ENCODE results near the gene ADGRL3.
"Not testable (repeated sequence)": the region's sequence is repeated elsewhere in the genome, so short reads cannot be mapped to it uniquely, and the experiment has no call there.

ADGRL3 gene

DNA sequence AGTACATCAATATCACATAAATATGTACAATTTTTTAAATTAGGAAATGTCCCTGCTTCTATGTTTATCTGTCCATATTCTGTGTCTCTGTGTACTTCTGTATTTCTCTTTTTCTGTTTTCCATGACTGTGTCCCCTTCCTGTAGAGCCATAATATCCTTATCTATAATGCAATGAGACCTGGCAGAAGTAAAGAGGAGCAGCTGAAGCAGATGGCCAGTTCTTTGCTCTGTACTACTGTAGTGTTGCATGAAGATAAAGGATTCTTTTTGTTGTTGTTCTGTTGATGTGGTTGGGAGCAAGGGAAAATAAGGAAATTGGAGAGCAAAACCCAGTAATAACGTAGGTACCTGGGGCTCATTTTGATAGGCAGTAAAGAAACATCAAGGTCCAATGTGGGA lies 301.7 kb downstream of the ADGRL3 start:
- no peak overlapping the region for H3K27ac ChIP-seq
- no peak overlapping the region for H3K4me2 ChIP-seq
- no peaks in the 10 kb centered on the region for H4K20me1 ChIP-seq
- no peaks in the 10 kb centered on the region for H3K36me3 ChIP-seq
- no peaks in the 10 kb centered on the region for H3K9me3 ChIP-seq
- TF ChIP-seq Cebpa-rat (IDR thresholded peaks at IDR 0.05): no peak
- H3K4me3 ChIP-seq: no peak overlapping the region
- no peak overlapping the region for H3K9ac ChIP-seq
- H3K4me1 ChIP-seq: no peaks in the 10 kb centered on the region
- H3K27me3 ChIP-seq: no peaks in the 10 kb centered on the region

DNA sequence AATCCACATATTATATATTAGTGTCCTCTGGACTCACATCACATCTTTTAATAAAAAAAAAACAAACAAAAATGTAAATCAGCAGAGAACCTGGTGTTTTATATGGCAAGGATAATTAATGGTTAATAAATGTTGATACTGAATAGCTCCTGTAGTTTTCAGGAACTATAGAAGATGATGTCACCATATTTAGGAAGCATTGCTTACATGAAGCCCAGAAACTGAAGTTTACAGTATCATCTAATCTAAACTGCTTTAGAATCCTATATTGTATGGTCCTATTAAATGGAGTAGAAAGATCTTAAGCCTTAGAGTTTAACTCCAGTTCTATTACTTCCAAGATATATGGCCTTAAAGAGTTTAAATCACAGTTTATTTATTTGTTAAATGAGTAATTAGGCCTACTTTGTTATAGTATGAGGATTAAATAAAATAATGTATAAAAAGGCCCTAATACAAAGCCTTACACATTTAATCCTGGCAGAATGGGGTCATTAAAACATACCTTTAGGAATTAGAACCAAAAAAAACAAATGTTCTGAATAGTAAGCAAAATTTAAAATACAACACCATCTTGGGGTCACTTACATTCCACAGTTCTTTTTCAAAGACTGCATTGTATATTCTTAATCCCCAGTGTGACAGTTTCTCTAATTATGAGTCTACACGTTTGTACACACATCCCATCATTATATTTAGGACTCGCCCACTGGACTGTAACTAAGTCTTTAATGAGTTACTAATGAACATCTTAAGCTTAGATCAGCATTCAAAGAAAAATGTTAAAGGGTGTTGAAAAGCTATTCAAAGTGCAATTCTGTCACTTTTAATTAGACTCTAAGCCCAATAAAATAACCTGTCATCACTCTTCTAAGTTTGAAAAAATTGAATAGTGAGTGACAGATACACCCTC lies 305.9 kb downstream of the ADGRL3 start:
- Histone ChIP-seq H3K9me3 (no peaks in the 10 kb centered on the region), H4K20me1 (no peaks in the 10 kb centered on the region), H3K27me3 (no peaks in the 10 kb centered on the region), H3K4me1 (no peaks in the 10 kb centered on the region), H3K9ac (no peak overlapping the region), H3K27ac (no peak overlapping the region), H3K4me3 (no peak overlapping the region), H3K4me2 (no peak overlapping the region), H3K36me3 (no peaks in the 10 kb centered on the region)
- TF ChIP-seq Cebpa-rat (IDR thresholded peaks at IDR 0.05): no peak

DNA sequence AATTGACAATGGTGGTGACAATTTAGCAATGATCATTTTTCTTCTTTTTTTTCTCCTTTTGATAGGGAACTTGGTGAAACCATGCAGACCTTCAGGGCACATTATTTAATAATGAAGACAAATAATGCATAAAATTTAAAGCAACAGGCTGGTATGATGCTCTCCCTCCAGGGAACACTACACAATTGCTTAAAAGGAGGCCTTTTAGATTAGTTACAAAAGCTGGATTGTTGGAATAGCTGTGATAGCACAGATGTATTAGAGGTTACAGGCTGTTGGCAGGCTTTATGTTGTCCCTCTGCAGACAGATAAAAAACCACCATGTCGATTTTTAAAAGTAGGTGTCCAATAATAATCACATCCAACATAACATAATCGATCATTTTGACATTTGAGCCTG lies 307.0 kb downstream of the ADGRL3 start:
- Histone ChIP-seq H4K20me1 (no peaks in the 10 kb centered on the region), H3K9me3 (no peaks in the 10 kb centered on the region), H3K27ac (no peak overlapping the region), H3K27me3 (no peaks in the 10 kb centered on the region), H3K9ac (no peak overlapping the region), H3K4me1 (no peaks in the 10 kb centered on the region), H3K4me3 (no peak overlapping the region), H3K36me3 (no peaks in the 10 kb centered on the region), H3K4me2 (no peak overlapping the region)
- no peak for TF ChIP-seq Cebpa-rat (IDR thresholded peaks at IDR 0.05)

DNA sequence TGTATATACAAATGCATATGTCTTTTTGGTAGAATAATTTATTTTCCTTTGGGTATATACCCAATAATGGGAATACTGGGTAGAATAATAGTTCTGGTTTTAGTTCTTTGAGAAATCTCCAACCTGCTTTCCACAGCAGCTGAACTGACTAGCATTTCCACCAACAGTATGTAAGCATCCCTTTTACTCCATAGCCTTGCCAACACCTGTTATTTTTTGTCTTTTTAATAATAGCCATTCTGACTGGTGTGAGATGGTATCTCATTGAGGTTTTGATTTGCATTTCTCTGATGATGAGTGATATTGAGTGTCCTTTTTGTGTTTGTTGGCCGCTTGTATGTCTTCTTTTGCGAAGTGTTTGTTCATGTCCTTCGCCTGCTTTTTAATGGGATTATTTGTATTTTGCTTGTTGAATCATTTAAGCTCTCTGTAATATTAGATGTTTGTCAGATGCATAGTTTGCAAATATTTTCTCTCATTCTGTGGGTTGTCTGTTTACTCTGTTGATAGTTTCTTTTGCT lies 309.7 kb downstream of the ADGRL3 start:
- H3K9me3 ChIP-seq, H3K27me3 ChIP-seq, H3K4me1 ChIP-seq, H3K9ac ChIP-seq, H3K4me3 ChIP-seq, H3K36me3 ChIP-seq, H3K4me2 ChIP-seq, H3K27ac ChIP-seq, H4K20me1 ChIP-seq: not testable (repeated sequence)

DNA sequence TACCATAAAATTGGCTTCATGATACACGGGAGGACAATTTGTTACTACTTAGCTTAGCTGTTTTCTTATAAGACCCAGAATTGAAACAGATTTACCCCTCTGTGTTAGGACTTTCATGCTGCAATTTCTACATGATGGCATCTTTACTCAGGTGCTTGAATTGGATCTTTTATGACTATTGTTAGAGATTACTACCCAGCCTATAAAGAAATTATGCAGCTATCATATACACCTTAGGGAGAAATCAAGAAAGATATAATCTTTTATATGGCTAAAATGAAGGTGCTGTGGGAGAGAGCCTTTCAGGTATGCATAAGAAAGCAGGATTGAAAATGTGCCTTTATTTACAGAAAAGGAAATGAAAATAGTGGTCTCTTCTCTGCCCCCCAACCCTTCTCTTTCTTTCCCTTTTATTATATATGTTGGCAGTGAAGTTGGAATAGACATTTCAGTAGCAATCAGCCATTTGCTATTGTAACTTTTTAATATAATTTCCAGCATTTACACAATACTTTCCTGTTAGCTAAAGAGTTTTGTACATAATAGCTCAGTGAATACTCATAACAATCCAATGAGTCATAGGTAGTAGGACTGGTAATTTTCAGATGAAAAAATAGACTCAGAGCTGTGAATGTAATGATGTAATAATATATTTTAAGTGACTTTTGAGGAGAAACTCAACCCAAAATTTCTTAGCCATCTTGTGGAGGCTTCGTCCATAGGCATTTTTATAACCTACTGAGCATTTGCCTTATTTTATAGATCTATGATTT lies 311.8 kb downstream of the ADGRL3 start:
- Histone ChIP-seq H3K36me3 (no peaks in the 10 kb centered on the region), H3K9me3 (no peaks in the 10 kb centered on the region), H3K4me1 (no peaks in the 10 kb centered on the region), H3K4me2 (no peak overlapping the region), H3K27me3 (no peaks in the 10 kb centered on the region), H3K27ac (no peak overlapping the region), H3K4me3 (no peak overlapping the region), H4K20me1 (no peaks in the 10 kb centered on the region), H3K9ac (no peak overlapping the region)
- no peak for TF ChIP-seq Cebpa-rat (IDR thresholded peaks at IDR 0.05)

DNA sequence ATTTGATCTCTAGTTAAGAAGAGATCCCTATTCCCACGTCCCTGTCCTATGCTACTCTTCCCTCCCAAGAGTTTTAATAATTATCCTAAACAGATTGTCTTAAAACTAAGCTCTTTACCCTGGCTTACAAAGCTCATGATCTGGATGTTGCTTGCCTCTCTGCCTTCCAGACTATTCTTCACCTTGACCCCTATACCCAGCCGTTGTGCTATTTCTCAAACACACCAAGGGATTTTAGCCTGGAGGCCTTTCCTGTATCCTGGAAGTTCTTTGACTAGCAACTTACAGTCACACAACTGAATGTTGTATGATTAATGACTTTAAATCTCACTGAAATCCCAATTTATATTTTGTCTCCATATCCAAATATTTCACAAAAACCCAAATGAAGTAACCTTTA lies 314.9 kb downstream of the ADGRL3 start:
- H3K9me3 ChIP-seq: no peaks in the 10 kb centered on the region
- TF ChIP-seq Cebpa-rat (IDR thresholded peaks at IDR 0.05): no peak

DNA sequence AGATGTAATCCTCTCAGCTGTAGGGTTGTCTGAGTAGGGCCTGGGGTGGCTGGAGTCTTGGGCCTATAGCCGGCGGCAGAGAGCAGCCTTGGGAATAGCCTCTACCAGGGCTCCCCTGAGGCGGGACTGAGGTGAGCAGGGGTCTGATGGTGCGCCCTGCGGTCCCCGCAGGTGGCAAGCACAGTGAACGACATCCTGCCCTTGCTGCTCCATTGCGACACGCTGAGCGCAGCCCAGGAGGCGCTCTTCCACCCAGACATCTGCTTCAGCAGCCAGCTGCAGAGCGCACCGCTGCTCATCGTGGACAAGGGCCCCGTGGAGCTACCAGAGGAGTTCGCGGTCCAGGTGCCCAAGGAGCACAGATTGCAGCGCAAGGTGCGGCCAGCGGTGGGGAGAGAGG lies 317.0 kb downstream of the ADGRL3 start:
- Histone ChIP-seq H3K4me3 (no peak overlapping the region), H3K9ac (no peak overlapping the region), H3K27ac (no peak overlapping the region), H4K20me1 (no peaks in the 10 kb centered on the region), H3K27me3 (no peaks in the 10 kb centered on the region), H3K9me3 (no peaks in the 10 kb centered on the region), H3K4me2 (no peak overlapping the region), H3K4me1 (no peaks in the 10 kb centered on the region), H3K36me3 (no peaks in the 10 kb centered on the region)
- no peak for TF ChIP-seq Cebpa-rat (IDR thresholded peaks at IDR 0.05)

More for the DNA sequence above, 314.9 kb downstream of the ADGRL3 start:
- Histone ChIP-seq H4K20me1 (no peaks in the 10 kb centered on the region), H3K27me3 (no peaks in the 10 kb centered on the region), H3K4me3 (no peak overlapping the region), H3K36me3 (no peaks in the 10 kb centered on the region), H3K4me1 (no peaks in the 10 kb centered on the region), H3K4me2 (no peak overlapping the region), H3K9ac (no peak overlapping the region), H3K27ac (no peak overlapping the region)

DNA sequence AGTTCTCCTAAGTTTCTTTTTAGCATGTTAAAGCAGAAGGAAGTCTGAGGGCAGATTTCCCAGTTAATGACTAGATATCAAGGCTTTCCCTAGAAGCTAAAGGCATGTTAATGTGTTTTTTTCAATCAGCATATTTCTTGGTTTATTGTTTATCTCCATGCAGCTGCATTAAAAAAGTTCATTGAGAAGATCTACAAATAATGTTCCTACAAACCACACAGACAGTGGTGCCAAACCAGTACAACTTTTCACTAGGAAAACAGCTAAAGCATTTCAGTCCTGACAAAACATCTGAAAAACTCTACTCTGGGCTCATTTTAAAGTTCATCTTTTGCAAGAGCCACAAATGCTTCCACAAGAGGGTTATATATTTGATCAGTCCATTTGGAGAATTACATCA lies 320.0 kb downstream of the ADGRL3 start:
- no peak overlapping the region for H3K4me3 ChIP-seq
- no peak for TF ChIP-seq Cebpa-rat (IDR thresholded peaks at IDR 0.05)
- H3K4me2 ChIP-seq: no peak overlapping the region
- H3K36me3 ChIP-seq: no peaks in the 10 kb centered on the region
- no peaks in the 10 kb centered on the region for H3K4me1 ChIP-seq
- no peak overlapping the region for H3K9ac ChIP-seq
- H4K20me1 ChIP-seq: no peaks in the 10 kb centered on the region
- H3K27me3 ChIP-seq: no peaks in the 10 kb centered on the region
- no peaks in the 10 kb centered on the region for H3K9me3 ChIP-seq
- no peak overlapping the region for H3K27ac ChIP-seq

DNA sequence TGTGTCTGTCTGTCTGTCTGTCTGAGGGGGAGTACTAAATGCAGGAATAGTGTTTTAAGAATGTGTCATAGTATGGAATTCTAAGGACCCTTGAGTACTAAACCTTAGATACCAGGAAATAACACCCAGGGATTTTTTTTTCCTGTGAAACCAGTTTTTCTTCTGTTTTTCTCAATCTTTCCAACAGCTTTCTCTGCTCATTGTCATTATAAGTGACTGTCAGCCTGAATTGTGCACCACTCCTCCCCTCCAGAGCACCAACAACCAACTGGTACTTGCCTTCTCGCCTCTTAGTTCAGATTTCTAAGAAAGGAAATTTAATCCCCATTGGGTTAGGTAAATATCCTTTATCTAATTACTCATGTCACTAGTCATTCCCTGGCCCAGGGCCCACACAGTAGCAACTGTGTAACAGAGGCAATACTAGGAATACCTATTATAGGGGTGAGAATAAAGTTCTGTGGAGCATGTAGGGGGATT lies 320.6 kb downstream of the ADGRL3 start:
- Histone ChIP-seq H3K4me1 (no peaks in the 10 kb centered on the region), H3K4me2 (no peak overlapping the region), H4K20me1 (no peaks in the 10 kb centered on the region), H3K27ac (no peak overlapping the region), H3K27me3 (no peaks in the 10 kb centered on the region), H3K9me3 (no peaks in the 10 kb centered on the region), H3K4me3 (no peak overlapping the region), H3K9ac (no peak overlapping the region), H3K36me3 (no peaks in the 10 kb centered on the region)
- TF ChIP-seq Cebpa-rat (IDR thresholded peaks at IDR 0.05): no peak

DNA sequence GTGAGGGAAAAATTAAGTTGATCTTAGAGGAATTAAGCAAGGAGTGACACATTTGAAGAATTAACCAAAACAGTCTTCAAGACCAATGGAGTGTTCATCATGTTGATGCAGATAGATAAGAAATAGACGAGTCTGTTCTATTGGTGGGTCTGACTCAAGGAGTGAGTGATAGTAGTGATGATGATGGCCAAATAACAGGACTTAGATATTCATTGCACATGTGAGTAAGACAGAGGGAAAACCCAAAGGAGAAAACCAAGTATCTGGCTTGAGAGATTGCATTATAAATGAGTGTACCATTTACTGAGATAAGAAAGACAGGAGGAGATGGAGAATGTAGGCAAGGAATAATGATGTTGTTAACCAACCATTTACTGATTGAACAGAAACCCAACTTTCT lies 321.3 kb downstream of the ADGRL3 start:
- no peak overlapping the region for H3K4me2 ChIP-seq

More for the DNA sequence above, 321.3 kb downstream of the ADGRL3 start:
- Histone ChIP-seq H3K36me3 (no peaks in the 10 kb centered on the region), H3K4me3 (no peak overlapping the region), H3K9me3 (no peaks in the 10 kb centered on the region), H3K27ac (no peak overlapping the region), H3K9ac (no peak overlapping the region), H3K27me3 (no peaks in the 10 kb centered on the region), H3K4me1 (no peaks in the 10 kb centered on the region), H4K20me1 (no peaks in the 10 kb centered on the region)
- TF ChIP-seq Cebpa-rat (IDR thresholded peaks at IDR 0.05): no peak

All from BLaER1 (cell line).